Ectodermal cell (in vitro differentiated cells): ENCODE results near the gene GABRR2.

Experiments
- H3K27ac ChIP-seq: 2 replicates; pipeline ENCODE4 v1.7.0; 2013; ENCODE audit warnings: mild to moderate bottlenecking, low read depth, low read length; ENCODE audit not compliant: insufficient read depth, poor library complexity, severe bottlenecking
- H3K27me3 ChIP-seq: 2 replicates; pipeline ENCODE4 v1.7.0; 2013; ENCODE audit warnings: mild to moderate bottlenecking, low read length; ENCODE audit not compliant: insufficient read depth, control insufficient read depth, poor library complexity, severe bottlenecking
- H3K36me3 ChIP-seq: one replicate; pipeline ENCODE4 v1.7.0; 2013; ENCODE audit warnings: low read length; ENCODE audit not compliant: control insufficient read depth, insufficient read depth
- H3K4me1 ChIP-seq: one replicate; pipeline ENCODE4 v1.7.0; 2013; ENCODE audit warnings: low read length; ENCODE audit not compliant: control insufficient read depth, insufficient read depth
- H3K4me3 ChIP-seq: 2 replicates; pipeline ENCODE4 v1.7.0; 2013; ENCODE audit warnings: low read depth, low read length, control low read depth; ENCODE audit not compliant: insufficient read depth
- H3K9me3 ChIP-seq: 2 replicates; pipeline ENCODE4 v1.7.0; 2013; ENCODE audit warnings: mild to moderate bottlenecking, low read length, moderate library complexity; ENCODE audit not compliant: control insufficient read depth
- WGBS, 2 experiments: methylation state at CpG; one replicate each; pipeline ENCODE4 v1.1.7; 2013; ENCODE audit warnings: missing lambda C conversion rate in 2 of 2; 5-methylcytosine and 5-hydroxymethylcytosine counted together

Gene GABRR2

GRCh38 chr6:89353118-89353556 lies 38.0 kb upstream of the GABRR2 start:
- H3K27me3 ChIP-seq: no peaks in the 10 kb centered on the region
- H3K4me3 ChIP-seq: peak overlapping the region; percentile 70
- peaks cover 19% of the 10 kb centered on the region for H3K4me1 ChIP-seq
- 56% methylated on average over 27 of the region's 27 CpGs for WGBS, 2 experiments
- H3K27ac ChIP-seq: peak overlapping the region; percentile 84
- no peaks in the 10 kb centered on the region for H3K9me3 ChIP-seq
- H3K36me3 ChIP-seq: no peaks in the 10 kb centered on the region

GRCh38 chr6:89352278-89353117 lies 37.4 kb upstream of the GABRR2 start, which contains the start of gene UBE2J1:
UBE2J1 (minus strand) TSS chr6:89352722; CDS start chr6:89352569, 153 bp downstream.
- 0% methylated on average over 102 of the region's 102 CpGs for WGBS, 2 experiments
- Histone ChIP-seq H3K4me3 (peak within 1 kb of the TSS; percentile 70), H3K27me3 (no peaks in the 10 kb centered on the region), H3K9me3 (no peaks in the 10 kb centered on the region), H3K36me3 (no peaks in the 10 kb centered on the region), H3K27ac (peak within 1 kb of the TSS; percentile 84), H3K4me1 (peaks cover 24% of the 10 kb centered on the region)

- 15 to 18% methylated on average over 12 of the region's 12 CpGs for WGBS, 2 experiments
- Histone ChIP-seq H3K4me3 (peak overlapping the region; percentile 70), H3K27me3 (no peaks in the 10 kb centered on the region), H3K27ac (no peak overlapping the region), H3K36me3 (no peaks in the 10 kb centered on the region), H3K9me3 (no peaks in the 10 kb centered on the region), H3K4me1 (peaks cover 24% of the 10 kb centered on the region)
Observed at GRCh38 chr6:89351671-89352277, 36.7 kb upstream of the GABRR2 start.

GRCh38 chr6:89350281-89350966 lies 35.3 kb upstream of the GABRR2 start:
- WGBS, 2 experiments: 85 to 89% methylated on average over 3 to 4 of the region's 4 CpGs
- Histone ChIP-seq H3K27ac (no peak overlapping the region), H3K9me3 (no peaks in the 10 kb centered on the region), H3K4me3 (no peak overlapping the region), H3K4me1 (peaks cover 24% of the 10 kb centered on the region), H3K27me3 (no peaks in the 10 kb centered on the region), H3K36me3 (no peaks in the 10 kb centered on the region)

- peak overlapping the region; percentile 9 for H3K27ac ChIP-seq
- no peaks in the 10 kb centered on the region for H3K27me3 ChIP-seq
- H3K4me3 ChIP-seq: no peak overlapping the region
- H3K9me3 ChIP-seq: no peaks in the 10 kb centered on the region
- H3K36me3 ChIP-seq: no peaks in the 10 kb centered on the region
- H3K4me1 ChIP-seq: peaks cover 15% of the 10 kb centered on the region
- 90% methylated on average over 1 of the region's 1 CpG; no CpG with 5 or more reads in 1 of the 2 experiments for WGBS, 2 experiments
Observed at GRCh38 chr6:89348372-89348771, 33.3 kb upstream of the GABRR2 start.

- Histone ChIP-seq H3K4me1 (peaks cover 14% of the 10 kb centered on the region), H3K36me3 (no peaks in the 10 kb centered on the region), H3K9me3 (no peaks in the 10 kb centered on the region), H3K27ac (peak overlapping the region; percentile 9), H3K4me3 (no peak overlapping the region), H3K27me3 (no peaks in the 10 kb centered on the region)
- 75 to 85% methylated on average over 2 of the region's 2 CpGs for WGBS, 2 experiments
Observed at GRCh38 chr6:89347825-89348224, 32.7 kb upstream of the GABRR2 start.

- H3K27ac ChIP-seq: no peak overlapping the region
- WGBS, 2 experiments: 81 to 85% methylated on average over 4 of the region's 4 CpGs
Observed at GRCh38 chr6:89346433-89346832, 31.3 kb upstream of the GABRR2 start.

GRCh38 chr6:89339565-89339964 lies 24.5 kb upstream of the GABRR2 start:
- Histone ChIP-seq H3K9me3 (no peaks in the 10 kb centered on the region), H3K4me1 (no peaks in the 10 kb centered on the region), H3K4me3 (no peak overlapping the region), H3K36me3 (peaks cover 17% of the 10 kb centered on the region), H3K27ac (no peak overlapping the region), H3K27me3 (no peaks in the 10 kb centered on the region)
- WGBS, 2 experiments: 91 to 94% methylated on average over 2 of the region's 2 CpGs

More at GRCh38 chr6:89346433-89346832, 31.3 kb upstream of the GABRR2 start:
- H3K36me3 ChIP-seq: no peaks in the 10 kb centered on the region
- H3K27me3 ChIP-seq: no peaks in the 10 kb centered on the region
- H3K4me3 ChIP-seq: no peak overlapping the region
- peaks cover 14% of the 10 kb centered on the region for H3K4me1 ChIP-seq
- H3K9me3 ChIP-seq: no peaks in the 10 kb centered on the region

- no peaks in the 10 kb centered on the region for H3K4me1 ChIP-seq
- no peaks in the 10 kb centered on the region for H3K27me3 ChIP-seq
- H3K4me3 ChIP-seq: no peak overlapping the region
- H3K36me3 ChIP-seq: peaks cover 21% of the 10 kb centered on the region
- H3K9me3 ChIP-seq: no peaks in the 10 kb centered on the region
- 96 to 100% methylated on average over 1 to 2 of the region's 3 CpGs for WGBS, 2 experiments
- H3K27ac ChIP-seq: no peak overlapping the region
Observed at GRCh38 chr6:89335164-89335563, 20.1 kb upstream of the GABRR2 start.

GRCh38 chr6:89330910-89331309 lies 15.8 kb upstream of the GABRR2 start:
- Histone ChIP-seq H3K4me1 (no peaks in the 10 kb centered on the region), H3K36me3 (peaks cover 4% of the 10 kb centered on the region), H3K27ac (no peak overlapping the region), H3K9me3 (no peaks in the 10 kb centered on the region), H3K4me3 (no peak overlapping the region), H3K27me3 (no peaks in the 10 kb centered on the region)
- 83 to 100% methylated on average over 1 of the region's 1 CpG for WGBS, 2 experiments
